ENCODE data around the gene SLC15A2.
A peak's percentile ranks its signal among the peaks of the same experiment; 100 is the strongest.
"Not testable (repeated sequence)": the region's sequence is repeated elsewhere in the genome, so short reads cannot be mapped to it uniquely, and the experiment has no call there.

The SLC15A2 gene

GRCh38 chr3:121894301-121894990, at the start of gene SLC15A2:
Gene SLC15A2 (plus strand): TSS chr3:121894401. CDS start chr3:121894477, 76 bp downstream.
- TF ChIP-seq, protein P1, sequence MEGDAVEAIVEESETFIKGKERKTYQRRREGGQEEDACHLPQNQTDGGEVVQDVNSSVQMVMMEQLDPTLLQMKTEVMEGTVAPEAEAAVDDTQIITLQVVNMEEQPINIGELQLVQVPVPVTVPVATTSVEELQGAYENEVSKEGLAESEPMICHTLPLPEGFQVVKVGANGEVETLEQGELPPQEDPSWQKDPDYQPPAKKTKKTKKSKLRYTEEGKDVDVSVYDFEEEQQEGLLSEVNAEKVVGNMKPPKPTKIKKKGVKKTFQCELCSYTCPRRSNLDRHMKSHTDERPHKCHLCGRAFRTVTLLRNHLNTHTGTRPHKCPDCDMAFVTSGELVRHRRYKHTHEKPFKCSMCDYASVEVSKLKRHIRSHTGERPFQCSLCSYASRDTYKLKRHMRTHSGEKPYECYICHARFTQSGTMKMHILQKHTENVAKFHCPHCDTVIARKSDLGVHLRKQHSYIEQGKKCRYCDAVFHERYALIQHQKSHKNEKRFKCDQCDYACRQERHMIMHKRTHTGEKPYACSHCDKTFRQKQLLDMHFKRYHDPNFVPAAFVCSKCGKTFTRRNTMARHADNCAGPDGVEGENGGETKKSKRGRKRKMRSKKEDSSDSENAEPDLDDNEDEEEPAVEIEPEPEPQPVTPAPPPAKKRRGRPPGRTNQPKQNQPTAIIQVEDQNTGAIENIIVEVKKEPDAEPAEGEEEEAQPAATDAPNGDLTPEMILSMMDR (IDR thresholded peaks at IDR 0.05), result no peak
- TF ChIP-seq ZFX (IDR thresholded peaks at IDR 0.05; ENCODE audit: borderline replicate concordance), result no peak
- H3K27ac ChIP-seq, result no peak within 1 kb of the TSS

DNA sequence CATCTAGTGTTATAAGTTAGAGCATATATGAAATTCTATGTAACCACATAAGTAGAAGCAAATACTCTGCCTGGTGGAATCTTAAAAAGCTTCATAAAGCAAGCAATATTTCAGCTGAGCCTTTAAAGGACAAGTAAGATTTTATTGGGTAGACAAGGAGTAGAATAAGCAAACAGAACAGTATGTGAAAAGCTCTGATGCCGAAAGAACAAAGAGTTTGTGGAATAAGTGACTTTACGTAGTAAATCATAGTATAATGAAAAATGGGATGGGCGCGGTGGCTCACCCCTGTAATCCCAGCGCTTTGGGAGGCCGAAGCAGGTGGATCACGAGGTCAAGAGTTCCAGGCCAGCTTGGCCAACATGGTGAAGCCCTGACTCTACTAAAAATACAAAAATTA, 49.3 kb upstream of the SLC15A2 start:
- H3K27ac ChIP-seq, result no peak overlapping the region
- no peak for TF ChIP-seq ZFX (IDR thresholded peaks at IDR 0.05; ENCODE audit: borderline replicate concordance)
- TF ChIP-seq, protein P1 (IDR thresholded peaks at IDR 0.05), result no peak

DNA sequence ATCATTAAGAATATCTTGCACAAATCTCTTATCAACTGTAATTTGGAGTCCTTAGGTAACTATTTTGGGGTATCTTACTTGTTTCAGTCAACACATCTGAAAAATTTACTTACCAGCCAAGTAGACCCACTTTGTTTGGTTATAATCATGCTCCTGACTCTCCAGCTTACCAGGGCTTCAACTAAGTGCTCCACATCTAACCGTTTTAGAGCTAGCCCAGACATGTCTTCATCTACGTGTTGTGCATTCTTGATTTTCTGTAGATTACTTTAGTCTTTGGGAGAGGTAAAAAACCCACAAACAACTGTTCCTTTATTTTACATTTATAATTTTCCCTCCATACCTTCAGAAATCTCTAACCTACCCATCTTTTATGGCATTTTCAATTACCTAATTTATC, 41.9 kb upstream of the SLC15A2 start:
- no peak overlapping the region for H3K27ac ChIP-seq
- TF ChIP-seq ZFX (IDR thresholded peaks at IDR 0.05; ENCODE audit: borderline replicate concordance), result no peak

DNA sequence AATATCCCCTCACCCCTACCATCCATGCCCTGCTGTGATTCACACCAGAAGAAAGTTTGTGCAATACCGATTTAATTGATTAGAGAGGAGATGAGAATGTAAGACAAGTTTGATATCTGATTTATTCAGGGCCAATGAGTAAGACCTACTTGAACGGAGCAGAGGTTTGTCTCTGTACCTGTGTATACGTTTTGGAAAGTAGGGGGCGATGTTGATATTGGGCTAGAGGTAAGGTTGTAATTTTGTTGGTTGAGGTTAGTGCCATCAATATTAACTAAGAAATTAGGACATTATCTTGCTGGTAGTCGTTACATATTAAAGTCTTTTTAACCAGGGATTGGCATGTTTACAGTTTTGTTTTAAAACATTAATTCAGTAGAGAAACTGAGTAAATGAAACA, 38.6 kb upstream of the SLC15A2 start:
- H3K27ac ChIP-seq, result no peak overlapping the region
- TF ChIP-seq ZFX (IDR thresholded peaks at IDR 0.05; ENCODE audit: borderline replicate concordance), result no peak
- TF ChIP-seq, protein P1 (IDR thresholded peaks at IDR 0.05), result peak; percentile 71

GRCh38 chr3:121857778-121858177, 36.4 kb upstream of the SLC15A2 start:
- H3K27ac ChIP-seq, result not testable (repeated sequence)

- H3K27ac ChIP-seq, result not testable (repeated sequence)
Observed at GRCh38 chr3:121863247-121863646, 31.0 kb upstream of the SLC15A2 start.

DNA sequence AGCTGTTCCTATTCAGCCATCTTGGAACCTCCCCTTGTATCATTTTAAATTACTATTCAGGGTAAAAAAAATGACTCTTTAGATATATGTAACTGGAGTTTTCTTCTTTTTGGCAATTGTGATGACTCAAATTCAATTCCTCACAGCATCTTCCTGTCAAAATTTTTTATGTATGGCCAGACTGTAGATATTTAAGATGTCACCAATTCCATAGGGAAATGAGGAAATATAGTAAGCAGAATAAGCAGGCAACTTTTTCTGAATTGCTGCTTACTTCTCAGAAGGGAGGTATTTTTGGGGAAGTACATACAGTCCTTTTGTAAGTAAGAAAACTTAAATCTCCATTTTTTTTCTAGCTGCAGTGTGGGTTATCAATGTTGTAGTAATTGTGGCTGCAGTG, 30.4 kb upstream of the SLC15A2 start:
- no peak overlapping the region for H3K27ac ChIP-seq
- TF ChIP-seq, protein P1 (IDR thresholded peaks at IDR 0.05), result no peak
- no peak for TF ChIP-seq ZFX (IDR thresholded peaks at IDR 0.05; ENCODE audit: borderline replicate concordance)

DNA sequence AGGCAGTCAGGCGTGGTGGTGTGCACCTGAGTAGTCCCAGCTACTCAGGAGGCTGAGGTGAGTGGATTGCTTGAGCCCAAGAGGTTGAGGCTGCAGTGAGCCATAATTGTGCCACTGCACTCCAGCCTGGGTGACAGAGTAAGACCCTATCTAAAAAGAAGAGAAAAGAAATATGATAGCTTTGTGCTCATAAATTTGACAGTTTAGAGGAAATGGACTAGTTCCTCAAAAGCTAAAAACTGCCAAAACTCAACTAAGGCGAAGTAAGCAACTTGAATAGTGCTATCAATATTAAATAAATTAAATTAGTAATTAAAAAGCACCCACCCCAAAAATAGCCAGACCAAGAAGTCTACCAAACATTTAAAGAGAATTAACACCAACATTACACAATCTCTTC, 24.5 kb upstream of the SLC15A2 start:
- H3K27ac ChIP-seq, result no peak overlapping the region
- TF ChIP-seq, protein P1 (IDR thresholded peaks at IDR 0.05), result no peak
- TF ChIP-seq ZFX (IDR thresholded peaks at IDR 0.05; ENCODE audit: borderline replicate concordance), result no peak

DNA sequence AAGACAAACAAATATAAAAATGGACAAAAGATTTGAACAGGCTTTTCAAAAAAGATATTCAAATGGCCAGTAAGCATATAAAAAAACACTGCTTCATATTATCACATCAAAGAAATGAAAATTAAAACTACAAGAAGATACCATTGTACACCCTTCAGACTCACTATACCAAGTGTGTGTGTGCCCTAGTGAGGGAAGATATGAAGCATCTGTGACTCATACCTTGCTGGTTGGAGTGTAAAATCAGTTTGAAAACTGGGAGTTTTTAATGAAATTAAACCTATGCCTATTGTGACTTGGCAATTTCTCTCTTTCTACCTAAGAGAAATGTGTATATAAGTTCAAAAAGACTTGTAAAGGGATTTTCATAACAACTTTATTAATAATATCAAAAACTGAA, 23.5 kb upstream of the SLC15A2 start:
- no peak overlapping the region for H3K27ac ChIP-seq
- no peak for TF ChIP-seq ZFX (IDR thresholded peaks at IDR 0.05; ENCODE audit: borderline replicate concordance)
- TF ChIP-seq, protein P1 (IDR thresholded peaks at IDR 0.05), result no peak

Measured in 22Rv1 (cell line).